ENCODE results near the gene P2RX6. TPM values are rescaled to one million over a fixed set of nuclear protein-coding genes. Genes with fewer than 3 reads are reported as not detected.
"Not testable (repeated sequence)": the region's sequence is repeated elsewhere in the genome, so short reads cannot be mapped to it uniquely, and the experiment has no call there.

Gene P2RX6
- total and polyA plus RNA-seq, 9 donors: 15.3 to 29.6 (median 22.6) TPM

- H3K9me3 ChIP-seq (replicated peaks; ENCODE audit: control insufficient read depth, low read depth, low read length): no peaks in the 10 kb centered on the region
- no peaks in the 10 kb centered on the region for H3K27me3 ChIP-seq (ENCODE audit: control insufficient read depth, insufficient read depth, low read length)
- H3K36me3 ChIP-seq (ENCODE audit: control insufficient read depth, insufficient read depth, low read length): no peaks in the 10 kb centered on the region
- no peak overlapping the region for H3K4me3 ChIP-seq (ENCODE audit: low read length)
- no peak for DNase-seq
- peaks cover 33% of the 10 kb centered on the region for H3K4me1 ChIP-seq (ENCODE audit: control insufficient read depth, insufficient read depth, low read length)
- no peak overlapping the region for H3K27ac ChIP-seq (ENCODE audit: low read length)
- 71% methylated on average over 5 of the region's 7 CpGs for WGBS (ENCODE audit: insufficient coverage)
These were observed 32.8 kb downstream of the P2RX6 start for GRCh38 chr22:21047730-21048129.

GRCh38 chr22:21048448-21048847 lies 33.5 kb downstream of the P2RX6 start:
- H3K27ac ChIP-seq (ENCODE audit: low read length); H3K36me3 ChIP-seq (ENCODE audit: control insufficient read depth, insufficient read depth, low read length); DNase-seq; H3K9me3 ChIP-seq (replicated peaks; ENCODE audit: control insufficient read depth, low read depth, low read length); H3K4me3 ChIP-seq (ENCODE audit: low read length); H3K27me3 ChIP-seq (ENCODE audit: control insufficient read depth, insufficient read depth, low read length): not testable (repeated sequence)
- peaks cover 28% of the 10 kb centered on the region for H3K4me1 ChIP-seq (ENCODE audit: control insufficient read depth, insufficient read depth, low read length)
- WGBS (ENCODE audit: insufficient coverage): 33% methylated on average over 2 of the region's 5 CpGs

DNA sequence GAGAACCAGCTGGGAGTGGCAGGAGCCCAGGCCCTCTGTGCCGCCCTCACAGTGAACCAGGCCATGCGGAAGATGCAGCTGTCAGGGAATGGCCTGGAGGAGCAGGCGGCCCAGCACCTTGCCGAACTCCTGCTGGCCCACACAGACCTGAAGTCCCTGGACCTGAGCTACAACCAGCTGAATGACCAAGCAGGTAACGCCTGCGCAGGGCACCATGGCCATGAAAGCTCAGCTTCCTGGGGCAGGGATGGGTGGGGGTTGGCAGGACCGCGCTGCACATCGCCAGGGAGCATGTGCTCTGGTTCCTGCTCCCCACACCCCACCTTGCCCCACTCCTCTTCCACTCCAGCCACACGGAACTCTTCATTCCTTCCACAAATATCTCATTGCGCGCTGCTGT lies 34.0 kb downstream of the P2RX6 start:
- not testable (repeated sequence) for H3K27ac ChIP-seq (ENCODE audit: low read length); DNase-seq; H3K27me3 ChIP-seq (ENCODE audit: control insufficient read depth, insufficient read depth, low read length); H3K9me3 ChIP-seq (replicated peaks; ENCODE audit: control insufficient read depth, low read depth, low read length); H3K4me3 ChIP-seq (ENCODE audit: low read length); H3K36me3 ChIP-seq (ENCODE audit: control insufficient read depth, insufficient read depth, low read length)
- WGBS (ENCODE audit: insufficient coverage): no CpG with 5 or more reads among the region's 12 CpGs
- peaks cover 23% of the 10 kb centered on the region for H3K4me1 ChIP-seq (ENCODE audit: control insufficient read depth, insufficient read depth, low read length)

GRCh38 chr22:21051145-21051830 lies 36.3 kb downstream of the P2RX6 start:
- Histone ChIP-seq H3K9me3 (replicated peaks; ENCODE audit: control insufficient read depth, low read depth, low read length) (no peaks in the 10 kb centered on the region), H3K4me1 (ENCODE audit: control insufficient read depth, insufficient read depth, low read length) (peaks cover under 1% of the 10 kb centered on the region), H3K4me3 (ENCODE audit: low read length) (no peak overlapping the region), H3K36me3 (ENCODE audit: control insufficient read depth, insufficient read depth, low read length) (no peaks in the 10 kb centered on the region), H3K27me3 (ENCODE audit: control insufficient read depth, insufficient read depth, low read length) (no peaks in the 10 kb centered on the region), H3K27ac (ENCODE audit: low read length) (no peak overlapping the region)
- WGBS (ENCODE audit: insufficient coverage): 77% methylated on average over 6 of the region's 9 CpGs
- no peak for DNase-seq

- H3K4me3 ChIP-seq (ENCODE audit: low read length): no peak overlapping the region
- H3K27ac ChIP-seq (ENCODE audit: low read length): no peak overlapping the region
- 35% methylated on average over 6 of the region's 8 CpGs for WGBS (ENCODE audit: insufficient coverage)
- DNase-seq: no peak
- no peaks in the 10 kb centered on the region for H3K36me3 ChIP-seq (ENCODE audit: control insufficient read depth, insufficient read depth, low read length)
- no peaks in the 10 kb centered on the region for H3K9me3 ChIP-seq (replicated peaks; ENCODE audit: control insufficient read depth, low read depth, low read length)
- peaks cover 2% of the 10 kb centered on the region for H3K27me3 ChIP-seq (ENCODE audit: control insufficient read depth, insufficient read depth, low read length)
- no peaks in the 10 kb centered on the region for H3K4me1 ChIP-seq (ENCODE audit: control insufficient read depth, insufficient read depth, low read length)
These were observed 37.0 kb downstream of the P2RX6 start for GRCh38 chr22:21051831-21052400.

DNA sequence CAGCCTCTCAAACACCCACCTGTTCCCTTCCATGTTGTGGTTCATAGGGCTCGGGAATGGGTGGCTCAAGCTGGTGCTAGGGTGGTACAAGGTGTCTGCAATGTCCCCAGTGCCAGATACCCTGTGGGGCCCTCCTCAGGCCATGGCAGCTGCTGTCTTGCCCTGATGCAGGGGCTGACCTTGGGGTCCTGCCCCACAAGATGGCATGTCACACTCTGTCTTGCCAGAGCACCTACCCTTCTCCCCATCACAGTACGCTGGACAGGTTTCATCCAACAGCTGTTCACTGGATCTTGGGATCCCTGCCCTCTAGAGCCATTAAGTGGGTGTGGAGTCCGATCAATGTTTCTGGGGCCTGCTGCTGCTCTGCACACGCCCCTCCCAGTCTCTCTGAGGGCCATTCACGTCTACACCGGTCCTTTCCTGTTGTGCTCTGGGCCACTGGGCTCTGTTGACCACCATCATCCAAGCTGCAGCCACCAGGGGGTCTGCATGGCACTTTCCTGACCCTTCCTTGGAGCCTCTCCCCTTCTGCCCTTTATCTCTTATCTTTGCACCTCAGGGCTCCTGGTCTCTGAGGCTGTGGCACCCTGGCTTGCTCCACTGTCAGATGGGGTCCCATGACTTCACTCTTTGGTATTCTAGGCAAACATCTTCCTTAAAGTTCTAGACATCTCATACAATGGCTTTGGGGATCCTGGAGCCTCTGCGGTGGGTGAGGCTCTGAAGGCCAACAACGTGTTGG lies 37.9 kb downstream of the P2RX6 start:
- no peak overlapping the region for H3K4me3 ChIP-seq (ENCODE audit: low read length)
- peaks cover 2% of the 10 kb centered on the region for H3K27me3 ChIP-seq (ENCODE audit: control insufficient read depth, insufficient read depth, low read length)
- DNase-seq: no peak
- no peaks in the 10 kb centered on the region for H3K4me1 ChIP-seq (ENCODE audit: control insufficient read depth, insufficient read depth, low read length)
- WGBS (ENCODE audit: insufficient coverage): 74% methylated on average over 8 of the region's 8 CpGs
- no peak overlapping the region for H3K27ac ChIP-seq (ENCODE audit: low read length)
- H3K9me3 ChIP-seq (replicated peaks; ENCODE audit: control insufficient read depth, low read depth, low read length): no peaks in the 10 kb centered on the region
- H3K36me3 ChIP-seq (ENCODE audit: control insufficient read depth, insufficient read depth, low read length): no peaks in the 10 kb centered on the region

DNA sequence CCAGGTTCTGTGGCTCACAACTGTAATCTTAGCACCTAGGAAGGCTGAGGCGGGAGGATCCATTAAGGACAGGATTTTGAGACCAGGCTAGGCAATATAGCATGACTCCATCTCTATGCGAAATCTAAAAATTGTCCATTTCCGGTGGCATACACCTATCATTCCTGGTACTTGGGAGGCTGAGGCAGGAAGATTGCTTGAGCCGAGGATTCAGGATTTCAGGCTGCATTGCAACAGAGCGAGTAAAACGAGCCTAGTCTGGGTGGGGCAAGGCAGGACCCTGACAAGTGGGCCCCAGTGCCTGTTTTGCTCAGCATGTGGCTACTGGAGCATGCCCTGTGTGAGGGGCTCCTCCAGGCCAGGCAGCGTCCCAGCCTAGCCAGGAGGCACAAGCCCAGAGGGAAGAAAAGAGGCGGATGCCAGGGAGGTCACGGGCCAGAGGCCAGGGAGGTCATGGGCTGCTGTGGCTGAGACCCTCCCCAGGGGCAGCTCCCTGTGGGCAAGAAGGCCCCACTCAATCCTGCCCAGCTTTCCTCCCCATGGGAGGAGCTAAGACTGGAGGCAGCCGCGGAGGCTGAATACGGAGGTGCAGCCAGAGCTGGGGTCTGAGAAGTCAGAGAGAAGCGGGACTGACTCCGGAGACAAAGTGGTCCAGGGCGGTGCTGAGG lies 39.2 kb downstream of the P2RX6 start:
- 80% methylated on average over 13 of the region's 15 CpGs for WGBS (ENCODE audit: insufficient coverage)
- Histone ChIP-seq H3K4me3 (ENCODE audit: low read length) (no peak overlapping the region), H3K27ac (ENCODE audit: low read length) (no peak overlapping the region), H3K4me1 (ENCODE audit: control insufficient read depth, insufficient read depth, low read length) (no peaks in the 10 kb centered on the region), H3K27me3 (ENCODE audit: control insufficient read depth, insufficient read depth, low read length) (peaks cover 2% of the 10 kb centered on the region), H3K9me3 (replicated peaks; ENCODE audit: control insufficient read depth, low read depth, low read length) (no peaks in the 10 kb centered on the region), H3K36me3 (ENCODE audit: control insufficient read depth, insufficient read depth, low read length) (no peaks in the 10 kb centered on the region)
- no peak for DNase-seq

GRCh38 chr22:21054714-21055563 lies 40.0 kb downstream of the P2RX6 start:
- H3K4me3 ChIP-seq (ENCODE audit: low read length): no peak overlapping the region

GRCh38 chr22:21055564-21055834 lies 40.5 kb downstream of the P2RX6 start:
- Histone ChIP-seq H3K36me3 (ENCODE audit: control insufficient read depth, insufficient read depth, low read length) (no peaks in the 10 kb centered on the region), H3K4me1 (ENCODE audit: control insufficient read depth, insufficient read depth, low read length) (no peaks in the 10 kb centered on the region), H3K27ac (ENCODE audit: low read length) (no peak overlapping the region), H3K9me3 (replicated peaks; ENCODE audit: control insufficient read depth, low read depth, low read length) (no peaks in the 10 kb centered on the region), H3K4me3 (ENCODE audit: low read length) (no peak overlapping the region), H3K27me3 (ENCODE audit: control insufficient read depth, insufficient read depth, low read length) (peaks cover 2% of the 10 kb centered on the region)
- no peak for DNase-seq
- 52% methylated on average over 4 of the region's 4 CpGs for WGBS (ENCODE audit: insufficient coverage)

More at GRCh38 chr22:21054714-21055563, 40.0 kb downstream of the P2RX6 start:
- 65% methylated on average over 11 of the region's 11 CpGs for WGBS (ENCODE audit: insufficient coverage)
- Histone ChIP-seq H3K9me3 (replicated peaks; ENCODE audit: control insufficient read depth, low read depth, low read length) (no peaks in the 10 kb centered on the region), H3K27me3 (ENCODE audit: control insufficient read depth, insufficient read depth, low read length) (peaks cover 2% of the 10 kb centered on the region), H3K27ac (ENCODE audit: low read length) (no peak overlapping the region), H3K36me3 (ENCODE audit: control insufficient read depth, insufficient read depth, low read length) (no peaks in the 10 kb centered on the region), H3K4me1 (ENCODE audit: control insufficient read depth, insufficient read depth, low read length) (no peaks in the 10 kb centered on the region)
- no peak for DNase-seq
